Endothelial cell (in vitro differentiated cells): Measurements from ENCODE around the gene BCCIP. TPM values are rescaled to one million over a fixed set of nuclear protein-coding genes. Genes with fewer than 3 reads are reported as not detected.

ENCODE experiments used
- DNase-seq: peaks from one replicate; pipeline ENCODE4 v3.0.0; 2021; ENCODE audit warnings: low spot score
- H3K27ac Mint-ChIP-seq: one replicate; pipeline ENCODE4 v1.8.0; 2021; ENCODE audit warnings: mixed read lengths, inconsistent platforms; ENCODE audit not compliant: unreplicated experiment
- H3K27me3 Mint-ChIP-seq: one replicate; pipeline ENCODE4 v1.8.0; 2021; ENCODE audit warnings: mild to moderate bottlenecking, moderate library complexity, mixed read lengths, inconsistent platforms; ENCODE audit not compliant: unreplicated experiment
- H3K36me3 Mint-ChIP-seq: one replicate; pipeline ENCODE4 v1.8.0; 2021; ENCODE audit warnings: mild to moderate bottlenecking, low read depth, mixed read lengths, inconsistent platforms; ENCODE audit not compliant: unreplicated experiment
- H3K4me1 Mint-ChIP-seq: one replicate; pipeline ENCODE4 v1.8.0; 2021; ENCODE audit warnings: mild to moderate bottlenecking, mixed read lengths, inconsistent platforms; ENCODE audit not compliant: unreplicated experiment
- H3K4me3 Mint-ChIP-seq: one replicate; pipeline ENCODE4 v1.8.0; 2021; ENCODE audit warnings: mild to moderate bottlenecking, mixed read lengths, inconsistent platforms; ENCODE audit not compliant: unreplicated experiment
- H3K9me3 Mint-ChIP-seq: one replicate; pipeline ENCODE4 v1.8.0; 2021; ENCODE audit warnings: mixed read lengths, inconsistent platforms; ENCODE audit not compliant: unreplicated experiment
- total RNA-seq: library from RNA; stranded (reverse); fragmentation: NEBNext Ultra II Directional; extraction: Animal tissue kit (Norgen Biotek cat#: 25700); gene quantifications from one replicate; pipeline ENCODE4 v1.2.1, GENCODE V29; 2021; ENCODE audit not compliant: unreplicated experiment
- TF ChIP-seq, protein P1 (sequence below): fragments of 200-600 bp; sonication (generic); IDR thresholded peaks from one replicate; pipeline ENCODE4 v1.5.0; 2021; ENCODE audit warnings: antibody characterized with exemption; ENCODE audit not compliant: unreplicated experiment

BCCIP gene
- total RNA-seq, 1 donor from 2014 or later, result 39.4 TPM

DNA sequence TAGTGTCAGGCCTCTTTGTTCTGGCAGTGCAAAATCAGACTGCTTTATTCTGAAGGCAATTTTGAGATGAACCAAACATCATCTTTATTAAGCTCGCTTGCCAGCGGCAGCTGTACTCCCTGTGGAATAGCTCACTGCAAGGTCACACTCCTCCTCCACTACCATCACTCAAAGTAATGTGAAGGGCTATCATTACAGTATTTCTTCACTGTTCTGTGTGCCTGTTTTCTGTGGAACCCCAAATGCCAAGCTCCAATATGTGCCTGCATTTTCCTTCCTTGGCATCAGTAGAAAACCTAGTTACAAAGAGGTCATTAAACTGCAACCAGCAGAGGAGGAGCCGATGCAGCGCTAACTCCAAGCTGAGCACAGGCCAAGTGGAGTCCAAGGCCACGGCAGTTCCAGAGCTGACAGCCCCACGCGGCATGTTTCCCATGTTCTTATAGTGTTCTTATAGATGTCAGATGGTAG, 21.4 kb downstream of the BCCIP start:
- Mint-ChIP-seq H3K4me1 (no peaks in the 10 kb centered on the region), H3K36me3 (peaks cover 53% of the 10 kb centered on the region), H3K27ac (no peak overlapping the region), H3K27me3 (no peaks in the 10 kb centered on the region), H3K4me3 (no peak overlapping the region), H3K9me3 (no peaks in the 10 kb centered on the region)
- TF ChIP-seq, protein P1, sequence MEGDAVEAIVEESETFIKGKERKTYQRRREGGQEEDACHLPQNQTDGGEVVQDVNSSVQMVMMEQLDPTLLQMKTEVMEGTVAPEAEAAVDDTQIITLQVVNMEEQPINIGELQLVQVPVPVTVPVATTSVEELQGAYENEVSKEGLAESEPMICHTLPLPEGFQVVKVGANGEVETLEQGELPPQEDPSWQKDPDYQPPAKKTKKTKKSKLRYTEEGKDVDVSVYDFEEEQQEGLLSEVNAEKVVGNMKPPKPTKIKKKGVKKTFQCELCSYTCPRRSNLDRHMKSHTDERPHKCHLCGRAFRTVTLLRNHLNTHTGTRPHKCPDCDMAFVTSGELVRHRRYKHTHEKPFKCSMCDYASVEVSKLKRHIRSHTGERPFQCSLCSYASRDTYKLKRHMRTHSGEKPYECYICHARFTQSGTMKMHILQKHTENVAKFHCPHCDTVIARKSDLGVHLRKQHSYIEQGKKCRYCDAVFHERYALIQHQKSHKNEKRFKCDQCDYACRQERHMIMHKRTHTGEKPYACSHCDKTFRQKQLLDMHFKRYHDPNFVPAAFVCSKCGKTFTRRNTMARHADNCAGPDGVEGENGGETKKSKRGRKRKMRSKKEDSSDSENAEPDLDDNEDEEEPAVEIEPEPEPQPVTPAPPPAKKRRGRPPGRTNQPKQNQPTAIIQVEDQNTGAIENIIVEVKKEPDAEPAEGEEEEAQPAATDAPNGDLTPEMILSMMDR, result no peak
- no peak for DNase-seq

DNA sequence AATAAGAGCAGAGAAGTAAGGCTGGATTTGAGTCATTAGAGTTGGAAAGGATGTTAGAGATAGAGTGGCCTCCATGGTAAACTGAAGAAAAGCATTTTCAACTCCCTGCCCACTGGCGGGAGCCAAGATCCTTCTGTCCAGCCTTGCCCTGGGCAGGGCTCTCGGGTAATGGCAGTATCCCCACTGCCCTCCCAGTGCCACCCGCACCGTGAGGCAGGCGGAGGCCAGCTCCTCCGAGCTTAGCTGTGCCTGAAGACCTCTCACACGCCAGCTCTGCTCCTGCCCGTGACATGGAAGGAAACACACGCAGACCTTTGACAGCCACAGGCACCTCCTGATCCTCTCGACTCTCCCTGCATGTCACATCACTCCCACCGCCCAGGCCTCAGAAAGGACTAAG, 22.3 kb downstream of the BCCIP start:
- no peaks in the 10 kb centered on the region for H3K4me1 Mint-ChIP-seq
- no peak overlapping the region for H3K4me3 Mint-ChIP-seq
- no peak for DNase-seq
- no peaks in the 10 kb centered on the region for H3K27me3 Mint-ChIP-seq
- TF ChIP-seq, protein P1, result no peak
- no peak overlapping the region for H3K27ac Mint-ChIP-seq
- H3K9me3 Mint-ChIP-seq, result no peaks in the 10 kb centered on the region
- peaks cover 49% of the 10 kb centered on the region for H3K36me3 Mint-ChIP-seq

DNA sequence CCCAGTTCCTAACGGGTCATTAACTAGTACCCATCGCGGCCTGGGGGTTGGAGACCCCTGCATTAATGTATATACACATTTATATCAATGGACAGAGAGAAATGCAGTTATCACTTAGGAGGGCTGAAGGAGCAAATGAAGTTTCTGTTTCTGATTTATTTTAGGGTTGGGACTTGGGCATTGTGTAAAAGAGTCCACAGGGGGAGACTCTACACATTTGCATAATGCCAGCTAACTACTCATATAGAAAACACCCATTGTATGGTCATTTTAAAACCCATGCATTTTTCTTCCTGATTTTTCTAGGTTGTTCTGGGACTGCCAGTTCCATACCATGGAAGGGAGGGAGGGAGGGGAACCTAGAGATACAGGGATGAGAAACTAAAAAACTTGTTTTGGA, 23.5 kb downstream of the BCCIP start:
- Mint-ChIP-seq H3K4me3 (no peak overlapping the region), H3K36me3 (peaks cover 48% of the 10 kb centered on the region), H3K27ac (no peak overlapping the region), H3K27me3 (no peaks in the 10 kb centered on the region), H3K4me1 (no peaks in the 10 kb centered on the region), H3K9me3 (no peaks in the 10 kb centered on the region)
- TF ChIP-seq, protein P1, result no peak
- no peak for DNase-seq

DNA sequence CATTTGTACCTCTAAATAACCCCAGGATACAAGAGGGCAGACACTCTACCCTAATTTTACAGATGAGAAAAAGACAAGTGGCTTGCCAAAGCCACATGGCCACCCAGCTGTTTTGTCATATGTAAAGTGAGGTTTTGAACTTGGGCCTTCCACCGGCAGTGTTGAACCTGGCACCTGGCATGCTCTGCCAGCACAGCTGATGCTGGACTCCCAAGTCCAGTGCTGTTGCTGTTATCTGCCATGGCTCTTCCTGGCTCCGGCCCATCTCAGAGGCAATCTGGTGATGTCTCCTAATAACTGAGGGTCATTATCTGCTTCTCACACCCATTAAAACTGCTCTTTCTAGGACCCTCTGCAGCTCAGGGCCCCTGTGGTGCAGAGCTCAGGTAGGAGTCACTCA, 25.0 kb downstream of the BCCIP start:
- Mint-ChIP-seq H3K36me3 (peaks cover 54% of the 10 kb centered on the region), H3K9me3 (no peaks in the 10 kb centered on the region), H3K4me1 (no peaks in the 10 kb centered on the region), H3K27ac (no peak overlapping the region), H3K4me3 (no peak overlapping the region), H3K27me3 (no peaks in the 10 kb centered on the region)
- TF ChIP-seq, protein P1, result no peak
- no peak for DNase-seq

DNA sequence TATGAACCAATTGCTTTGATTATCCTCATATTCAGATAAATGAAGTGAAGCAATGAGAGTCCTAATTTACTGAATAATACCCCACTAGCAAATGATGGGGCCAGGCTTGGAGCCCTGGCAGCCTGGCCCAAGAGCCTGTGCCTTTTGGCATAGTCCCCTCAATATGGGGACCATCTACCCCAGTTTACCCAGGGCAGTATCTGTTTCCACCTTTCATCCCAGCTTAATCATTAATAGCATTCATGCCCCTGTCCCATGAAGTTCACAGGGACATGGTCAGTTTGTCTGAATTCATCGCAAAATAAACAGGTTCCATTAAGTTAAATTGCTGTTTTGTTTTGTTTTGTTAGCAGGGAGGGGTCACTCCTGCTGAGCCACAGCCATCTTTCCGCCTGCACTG, 25.5 kb downstream of the BCCIP start:
- Mint-ChIP-seq H3K27ac (no peak overlapping the region), H3K36me3 (peaks cover 53% of the 10 kb centered on the region), H3K9me3 (no peaks in the 10 kb centered on the region), H3K4me3 (no peak overlapping the region), H3K4me1 (no peaks in the 10 kb centered on the region), H3K27me3 (no peaks in the 10 kb centered on the region)
- DNase-seq, result no peak
- TF ChIP-seq, protein P1, result no peak
